Endodermal cell (in vitro differentiated cells): Measurements from ENCODE around the gene VPS33B. TPM values are rescaled to one million over a fixed set of nuclear protein-coding genes. Genes with fewer than 3 reads are reported as not detected.

ENCODE experiments used
- DNase-seq: peaks from one replicate; pipeline ENCODE4 v3.0.0-alpha.2; 2017
- H3K27ac ChIP-seq: 2 replicates; pipeline ENCODE4 v1.5.1; 2013; ENCODE audit warnings: mild to moderate bottlenecking, low read depth, low read length, moderate library complexity
- H3K27me3 ChIP-seq: 2 replicates; pipeline ENCODE4 v1.6.1; 2013; ENCODE audit warnings: mild to moderate bottlenecking, low read length, moderate library complexity; ENCODE audit not compliant: insufficient read depth, control insufficient read depth, poor library complexity, severe bottlenecking
- H3K36me3 ChIP-seq: 2 replicates; pipeline ENCODE4 v1.7.0; 2013; ENCODE audit warnings: mild to moderate bottlenecking, low read length, moderate library complexity; ENCODE audit not compliant: control insufficient read depth, insufficient read depth
- H3K4me1 ChIP-seq: one replicate; pipeline ENCODE4 v1.7.0; 2013; ENCODE audit warnings: low read length; ENCODE audit not compliant: control insufficient read depth, insufficient read depth
- H3K4me3 ChIP-seq: 2 replicates; pipeline ENCODE4 v1.5.1; 2013; ENCODE audit warnings: mild to moderate bottlenecking, low read length, moderate library complexity
- H3K9ac ChIP-seq: 2 replicates; pipeline ENCODE4 v1.6.1; 2013; ENCODE audit warnings: mild to moderate bottlenecking, low read length, moderate library complexity; ENCODE audit not compliant: poor library complexity, severe bottlenecking; ENCODE audit errors: extremely low read depth
- H3K9me3 ChIP-seq: 2 replicates; pipeline ENCODE4 v1.6.1; 2013; ENCODE audit warnings: mild to moderate bottlenecking, low read length, moderate library complexity; ENCODE audit not compliant: control insufficient read depth
- H3K27ac Mint-ChIP-seq: 2 replicates; pipeline ENCODE4 v1.8.0; 2020; ENCODE audit warnings: mixed read lengths
- H3K27me3 Mint-ChIP-seq: 2 replicates; pipeline ENCODE4 v1.8.0; 2021; ENCODE audit warnings: mild to moderate bottlenecking, mixed read lengths; ENCODE audit not compliant: insufficient read depth
- H3K36me3 Mint-ChIP-seq: 2 replicates; pipeline ENCODE4 v1.8.0; 2020; ENCODE audit warnings: low read depth, mixed read lengths
- H3K4me1 Mint-ChIP-seq: 2 replicates; pipeline ENCODE4 v1.8.0; 2020; ENCODE audit warnings: mixed read lengths
- H3K4me3 Mint-ChIP-seq: 2 replicates; pipeline ENCODE4 v1.8.0; 2020; ENCODE audit warnings: mild to moderate bottlenecking, moderate library complexity, mixed read lengths
- H3K9me3 Mint-ChIP-seq: 2 replicates; pipeline ENCODE4 v1.8.0; 2020; ENCODE audit warnings: mild to moderate bottlenecking, mixed read lengths
- WGBS, 2 experiments: methylation state at CpG; one replicate each; pipeline versions ENCODE4 v1.1.5 to v1.1.7; 2013; ENCODE audit warnings: missing lambda C conversion rate in 2 of 2, mixed read lengths in 1 of 2; ENCODE audit not compliant: insufficient coverage in 1 of 2, insufficient read length in 1 of 2; 5-methylcytosine and 5-hydroxymethylcytosine counted together
- total RNA-seq, 2 donors: library from RNA; stranded (reverse); fragmentation: NEBNext Ultra II Directional in 1 of 2; extraction: Animal tissue kit (Norgen Biotek cat#: 25700) in 1 of 2; gene quantifications; 2 replicates in 1 of 2; 3 replicates in 1 of 2; pipeline ENCODE4 v1.2.1, GENCODE V29; 2021
- TF ChIP-seq, protein P1 (sequence below): fragments of 200-600 bp; sonication (generic); conservative IDR thresholded peaks from 2 replicates; pipeline ENCODE4 v1.5.0; 2021; ENCODE audit warnings: antibody characterized with exemption, mild to moderate bottlenecking

The VPS33B gene
- total RNA-seq, 2 donors from 2014 or later, result 22.4 to 25.0 TPM

- Histone ChIP-seq H3K27ac (no peak overlapping the region), H3K4me1 (no peaks in the 10 kb centered on the region), H3K9me3 (no peaks in the 10 kb centered on the region), H3K27me3 (no peaks in the 10 kb centered on the region), H3K36me3 (peaks cover 66% of the 10 kb centered on the region), H3K9ac (no peak overlapping the region), H3K4me3 (no peak overlapping the region)
- H3K27me3 Mint-ChIP-seq, result no peaks in the 10 kb centered on the region
- no peaks in the 10 kb centered on the region for H3K4me1 Mint-ChIP-seq
- no peak overlapping the region for H3K27ac Mint-ChIP-seq
- no peaks in the 10 kb centered on the region for H3K9me3 Mint-ChIP-seq
- 96% methylated on average over 3 of the region's 3 CpGs for WGBS, 2 experiments
- no peak overlapping the region for H3K4me3 Mint-ChIP-seq
- no peak for DNase-seq
- TF ChIP-seq, protein P1, sequence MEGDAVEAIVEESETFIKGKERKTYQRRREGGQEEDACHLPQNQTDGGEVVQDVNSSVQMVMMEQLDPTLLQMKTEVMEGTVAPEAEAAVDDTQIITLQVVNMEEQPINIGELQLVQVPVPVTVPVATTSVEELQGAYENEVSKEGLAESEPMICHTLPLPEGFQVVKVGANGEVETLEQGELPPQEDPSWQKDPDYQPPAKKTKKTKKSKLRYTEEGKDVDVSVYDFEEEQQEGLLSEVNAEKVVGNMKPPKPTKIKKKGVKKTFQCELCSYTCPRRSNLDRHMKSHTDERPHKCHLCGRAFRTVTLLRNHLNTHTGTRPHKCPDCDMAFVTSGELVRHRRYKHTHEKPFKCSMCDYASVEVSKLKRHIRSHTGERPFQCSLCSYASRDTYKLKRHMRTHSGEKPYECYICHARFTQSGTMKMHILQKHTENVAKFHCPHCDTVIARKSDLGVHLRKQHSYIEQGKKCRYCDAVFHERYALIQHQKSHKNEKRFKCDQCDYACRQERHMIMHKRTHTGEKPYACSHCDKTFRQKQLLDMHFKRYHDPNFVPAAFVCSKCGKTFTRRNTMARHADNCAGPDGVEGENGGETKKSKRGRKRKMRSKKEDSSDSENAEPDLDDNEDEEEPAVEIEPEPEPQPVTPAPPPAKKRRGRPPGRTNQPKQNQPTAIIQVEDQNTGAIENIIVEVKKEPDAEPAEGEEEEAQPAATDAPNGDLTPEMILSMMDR, result no peak
- peaks cover 70% of the 10 kb centered on the region for H3K36me3 Mint-ChIP-seq
These were observed 15.1 kb downstream of the VPS33B start for GRCh38 chr15:91007266-91007665.

GRCh38 chr15:91001209-91001608 is 21.2 kb downstream of the VPS33B start:
- no peaks in the 10 kb centered on the region for H3K4me1 Mint-ChIP-seq
- no peak overlapping the region for H3K27ac Mint-ChIP-seq
- no peaks in the 10 kb centered on the region for H3K4me1 ChIP-seq
- H3K9me3 Mint-ChIP-seq, result no peaks in the 10 kb centered on the region
- peaks cover 73% of the 10 kb centered on the region for H3K36me3 Mint-ChIP-seq
- no peak overlapping the region for H3K27ac ChIP-seq
- H3K36me3 ChIP-seq, result peaks cover 80% of the 10 kb centered on the region
- no peak overlapping the region for H3K9ac ChIP-seq
- no peak overlapping the region for H3K4me3 ChIP-seq
- no peak overlapping the region for H3K4me3 Mint-ChIP-seq
- H3K9me3 ChIP-seq, result no peaks in the 10 kb centered on the region
- no peak for DNase-seq
- 91 to 93% methylated on average over 1 to 3 of the region's 3 CpGs for WGBS, 2 experiments
- TF ChIP-seq, protein P1, result no peak
- no peaks in the 10 kb centered on the region for H3K27me3 Mint-ChIP-seq
- H3K27me3 ChIP-seq, result no peaks in the 10 kb centered on the region

DNA sequence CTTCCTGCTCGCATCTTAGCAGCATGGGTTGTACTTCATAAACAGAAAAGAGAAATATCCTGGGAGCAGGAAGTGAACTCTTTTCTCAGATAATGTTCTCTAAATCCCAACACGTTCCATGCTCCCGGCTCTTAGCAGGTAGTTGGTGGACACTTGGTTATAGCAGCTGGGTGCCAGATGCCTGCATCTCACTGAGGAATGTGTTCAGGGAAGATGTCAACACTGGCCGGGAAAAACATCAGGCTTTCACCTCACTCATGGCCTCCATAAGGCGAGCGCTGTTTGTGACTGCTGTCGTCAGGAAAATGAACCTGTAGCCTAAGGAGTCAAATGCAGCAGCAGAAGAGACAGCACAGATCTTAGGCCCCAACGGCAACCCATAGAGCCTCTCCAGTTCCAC is 23.7 kb downstream of the VPS33B start:
- Mint-ChIP-seq H3K36me3 (peaks cover 54% of the 10 kb centered on the region), H3K27me3 (no peaks in the 10 kb centered on the region), H3K4me1 (peaks cover 5% of the 10 kb centered on the region), H3K4me3 (no peak overlapping the region), H3K9me3 (peaks cover 2% of the 10 kb centered on the region), H3K27ac (peak overlapping the region; percentile 52)
- Histone ChIP-seq H3K9ac (no peak overlapping the region), H3K36me3 (peaks cover 61% of the 10 kb centered on the region), H3K4me3 (no peak overlapping the region), H3K4me1 (no peaks in the 10 kb centered on the region), H3K27me3 (no peaks in the 10 kb centered on the region), H3K9me3 (no peaks in the 10 kb centered on the region), H3K27ac (no peak overlapping the region)
- TF ChIP-seq, protein P1, result no peak
- 93 to 98% methylated on average over 7 to 8 of the region's 8 CpGs for WGBS, 2 experiments
- peak; percentile 77 for DNase-seq
